ENCODE results near the gene NEDD4. TPM values are rescaled to one million over a fixed set of nuclear protein-coding genes. Genes with fewer than 3 reads are reported as not detected.
A peak's percentile ranks its signal among the peaks of the same experiment; 100 is the strongest.

NEDD4 gene
- total RNA-seq, 2 donors from 2014 or later: 14.5 to 15.3 TPM

DNA sequence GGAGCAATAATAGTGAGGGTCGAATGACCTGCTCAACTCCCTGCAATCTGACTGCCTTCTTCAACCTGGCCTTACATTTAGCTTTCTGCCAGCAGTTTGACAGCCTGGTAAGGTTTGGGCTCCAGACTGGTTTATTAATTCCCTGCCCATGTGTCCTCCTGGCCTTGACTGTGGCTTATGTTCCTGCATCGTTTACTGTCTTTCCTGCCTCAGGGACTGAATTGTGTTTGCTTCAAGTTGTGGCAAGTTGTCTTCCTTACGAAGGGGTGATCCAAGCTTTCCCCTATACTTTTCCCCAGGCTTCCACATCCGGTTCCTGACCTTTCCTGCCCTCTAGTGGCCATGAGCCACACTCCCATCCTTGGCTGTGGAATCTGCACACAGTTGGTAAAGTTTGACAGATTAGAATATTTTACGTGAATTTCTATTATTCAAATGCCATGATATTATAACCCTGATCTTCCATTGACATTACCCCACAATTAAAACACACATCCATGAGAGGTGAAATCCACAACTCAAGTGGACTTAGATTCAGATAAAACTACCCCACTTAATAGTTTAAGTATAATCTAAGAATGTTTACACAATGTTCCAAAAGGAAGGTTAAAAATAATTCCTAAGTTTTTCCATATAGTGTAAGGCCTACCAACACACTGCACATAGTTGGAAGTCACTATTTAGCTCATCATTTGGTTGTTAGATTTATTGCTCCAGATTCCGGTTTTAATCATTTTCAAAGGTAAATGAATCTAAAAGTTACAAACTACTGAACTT is 95.7 kb downstream of the NEDD4 start:
- TF ChIP-seq, protein P1, sequence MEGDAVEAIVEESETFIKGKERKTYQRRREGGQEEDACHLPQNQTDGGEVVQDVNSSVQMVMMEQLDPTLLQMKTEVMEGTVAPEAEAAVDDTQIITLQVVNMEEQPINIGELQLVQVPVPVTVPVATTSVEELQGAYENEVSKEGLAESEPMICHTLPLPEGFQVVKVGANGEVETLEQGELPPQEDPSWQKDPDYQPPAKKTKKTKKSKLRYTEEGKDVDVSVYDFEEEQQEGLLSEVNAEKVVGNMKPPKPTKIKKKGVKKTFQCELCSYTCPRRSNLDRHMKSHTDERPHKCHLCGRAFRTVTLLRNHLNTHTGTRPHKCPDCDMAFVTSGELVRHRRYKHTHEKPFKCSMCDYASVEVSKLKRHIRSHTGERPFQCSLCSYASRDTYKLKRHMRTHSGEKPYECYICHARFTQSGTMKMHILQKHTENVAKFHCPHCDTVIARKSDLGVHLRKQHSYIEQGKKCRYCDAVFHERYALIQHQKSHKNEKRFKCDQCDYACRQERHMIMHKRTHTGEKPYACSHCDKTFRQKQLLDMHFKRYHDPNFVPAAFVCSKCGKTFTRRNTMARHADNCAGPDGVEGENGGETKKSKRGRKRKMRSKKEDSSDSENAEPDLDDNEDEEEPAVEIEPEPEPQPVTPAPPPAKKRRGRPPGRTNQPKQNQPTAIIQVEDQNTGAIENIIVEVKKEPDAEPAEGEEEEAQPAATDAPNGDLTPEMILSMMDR (IDR thresholded peaks at IDR 0.05): peak; percentile 73
- Histone ChIP-seq H3K27ac (peak overlapping the region; percentile 36), H3K9ac (ENCODE audit: low read depth in 2 of 2, low read length in 2 of 2) (no peak overlapping the region), H3K9me3 (no peaks in the 10 kb centered on the region), H3K4me3 (no peak overlapping the region), H3K27me3 (no peaks in the 10 kb centered on the region), H3K36me3 (no peaks in the 10 kb centered on the region), H3K4me1 (no peaks in the 10 kb centered on the region)
- intact Hi-C loops (cut with DNase I): loop anchor here (5.0 kb wide), 1 partner anchor 250 kb away; no protein-coding TSS in a partner anchor
- peak; percentile 56 for DNase-seq

DNA sequence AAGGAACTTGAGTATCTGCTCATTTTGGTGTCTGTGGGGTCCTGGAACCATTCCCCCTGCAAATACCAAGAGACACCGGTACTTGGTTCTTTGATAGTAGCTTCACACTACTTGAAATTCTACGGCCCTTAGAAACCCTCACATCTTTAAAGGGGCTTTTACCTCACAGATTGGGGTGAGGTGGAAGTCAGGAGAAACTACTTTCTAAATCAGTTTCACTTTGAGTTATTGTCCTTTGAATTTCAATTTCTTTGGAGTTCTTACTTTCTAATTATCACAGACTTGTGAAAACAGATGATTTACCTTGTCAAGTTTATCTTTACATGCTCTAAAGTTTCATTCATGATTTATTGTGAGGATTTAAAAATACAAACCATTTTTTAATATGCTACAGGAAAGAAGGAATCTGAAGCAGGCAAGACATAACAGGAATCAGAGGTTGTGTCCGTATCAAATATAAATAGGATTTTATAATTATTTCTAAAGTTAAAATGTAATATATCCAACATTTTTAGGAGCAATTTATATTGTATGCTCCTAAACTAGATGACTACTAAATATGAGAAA is 98.9 kb downstream of the NEDD4 start:
- H3K4me1 ChIP-seq: no peaks in the 10 kb centered on the region
- H3K27ac ChIP-seq: no peak overlapping the region
- H3K36me3 ChIP-seq: no peaks in the 10 kb centered on the region
- no peaks in the 10 kb centered on the region for H3K9me3 ChIP-seq
- no peak overlapping the region for H3K4me3 ChIP-seq
- no peaks in the 10 kb centered on the region for H3K27me3 ChIP-seq
- intact Hi-C loops (cut with DNase I): no loop called here
- no peak for DNase-seq
- TF ChIP-seq, protein P1 (IDR thresholded peaks at IDR 0.05): no peak
- no peak overlapping the region for H3K9ac ChIP-seq (ENCODE audit: low read depth in 2 of 2, low read length in 2 of 2)

DNA sequence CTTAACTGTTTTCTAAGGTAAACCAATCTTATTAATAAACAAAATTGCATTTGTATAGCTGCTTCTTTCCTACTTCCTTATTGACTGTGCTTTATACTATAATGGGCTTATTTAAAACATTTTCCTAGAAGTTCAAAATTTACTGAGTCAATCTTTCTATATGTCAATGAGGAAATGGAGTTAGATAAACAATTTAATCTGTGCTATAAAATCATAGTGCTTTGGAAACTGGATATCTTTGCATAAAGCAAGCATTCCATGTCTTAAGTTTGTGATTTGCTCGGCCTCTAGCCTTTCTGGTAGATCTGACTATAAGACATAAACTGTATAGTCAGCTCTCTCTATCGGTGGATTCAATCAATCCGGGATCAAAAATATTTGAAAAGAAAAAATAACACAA is 99.6 kb downstream of the NEDD4 start:
- no peak overlapping the region for H3K27ac ChIP-seq
- no peaks in the 10 kb centered on the region for H3K36me3 ChIP-seq
- intact Hi-C loops (cut with DNase I): no loop called here
- DNase-seq: no peak
- no peaks in the 10 kb centered on the region for H3K9me3 ChIP-seq
- H3K27me3 ChIP-seq: no peaks in the 10 kb centered on the region
- TF ChIP-seq, protein P1 (IDR thresholded peaks at IDR 0.05): no peak
- no peaks in the 10 kb centered on the region for H3K4me1 ChIP-seq
- no peak overlapping the region for H3K9ac ChIP-seq (ENCODE audit: low read depth in 2 of 2, low read length in 2 of 2)
- H3K4me3 ChIP-seq: no peak overlapping the region

DNA sequence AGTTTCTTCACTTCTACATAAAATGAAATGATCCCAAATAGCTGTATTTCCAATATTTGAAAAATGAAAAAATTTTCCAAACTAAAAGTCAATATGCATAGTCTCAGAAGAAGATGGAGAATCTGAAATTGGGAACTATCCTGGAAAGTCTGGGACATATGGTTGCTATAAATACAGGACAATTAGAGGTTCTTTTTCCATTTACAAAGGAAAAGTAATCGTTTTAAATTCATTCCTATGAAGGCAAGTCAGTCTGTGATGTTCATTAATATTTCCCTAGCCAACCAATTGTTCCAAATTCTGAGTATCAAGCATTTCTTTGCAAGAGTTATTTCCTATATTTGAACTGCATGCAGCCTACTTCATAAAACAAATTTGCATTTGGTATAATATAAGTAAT is 102.2 kb downstream of the NEDD4 start:
- no peak overlapping the region for H3K9ac ChIP-seq (ENCODE audit: low read depth in 2 of 2, low read length in 2 of 2)
- no peaks in the 10 kb centered on the region for H3K4me1 ChIP-seq
- no peaks in the 10 kb centered on the region for H3K9me3 ChIP-seq
- no peak overlapping the region for H3K27ac ChIP-seq
- H3K27me3 ChIP-seq: no peaks in the 10 kb centered on the region
- intact Hi-C loops (cut with DNase I): no loop called here
- no peak overlapping the region for H3K4me3 ChIP-seq
- H3K36me3 ChIP-seq: no peaks in the 10 kb centered on the region
- TF ChIP-seq, protein P1 (IDR thresholded peaks at IDR 0.05): no peak
- no peak for DNase-seq

DNA sequence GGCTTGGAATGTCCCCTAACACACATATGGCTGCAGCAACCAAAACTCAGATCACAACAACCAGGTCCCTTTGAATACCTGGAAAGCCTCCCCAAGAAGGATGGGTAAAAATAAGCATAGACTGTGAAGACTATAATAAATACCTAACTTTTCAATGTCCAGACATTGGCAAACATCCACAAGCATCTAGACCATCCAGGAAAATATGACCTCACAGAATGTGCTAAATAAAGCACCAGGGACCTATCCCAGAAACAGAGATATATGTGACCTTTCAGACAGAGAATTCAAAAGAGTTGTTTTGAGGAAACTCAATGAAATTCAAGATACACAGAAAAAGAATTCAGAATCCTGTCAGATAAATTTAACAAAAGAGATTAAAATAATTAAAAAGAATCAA is 109.2 kb downstream of the NEDD4 start:
- DNase-seq: no peak
- Histone ChIP-seq H3K9ac (ENCODE audit: low read depth in 2 of 2, low read length in 2 of 2) (no peak overlapping the region), H3K27me3 (no peaks in the 10 kb centered on the region), H3K9me3 (no peaks in the 10 kb centered on the region), H3K36me3 (no peaks in the 10 kb centered on the region), H3K27ac (no peak overlapping the region), H3K4me3 (no peak overlapping the region), H3K4me1 (no peaks in the 10 kb centered on the region)
- TF ChIP-seq, protein P1 (IDR thresholded peaks at IDR 0.05): no peak
- intact Hi-C loops (cut with DNase I): no loop called here
